SHP77 (cell line): ENCODE results near the gene COLEC11.

Experiments
- DNase-seq, 2 experiments: peaks; one replicate each; lab custom pipeline; 2025; lab: John Stamatoyannopoulos, UW

COLEC11 gene

GRCh38 chr2:3585261-3586109 is 9.4 kb upstream of the COLEC11 start:
- no peak for DNase-seq

DNA sequence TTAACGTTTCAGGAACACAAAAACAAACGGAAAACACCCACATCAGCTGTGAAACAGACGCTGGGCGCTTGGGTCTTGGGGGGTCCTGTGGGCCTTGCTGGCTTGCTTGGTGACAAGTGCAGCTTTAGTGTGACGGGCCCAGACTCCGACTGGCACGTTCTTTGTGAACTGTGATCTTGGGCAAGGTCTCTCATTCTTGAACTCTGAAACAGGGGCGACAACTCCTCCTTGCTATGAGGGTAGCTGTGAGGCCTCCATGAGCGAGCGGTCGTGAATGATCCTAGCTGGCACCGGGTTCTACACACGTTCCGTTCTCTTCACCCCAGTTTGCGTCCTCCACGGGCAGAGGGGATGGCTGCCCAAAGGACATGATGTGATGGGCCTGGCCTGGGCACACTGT is 8.7 kb upstream of the COLEC11 start:
- DNase-seq = no peak

- no peak for DNase-seq
These were observed 7.9 kb upstream of the COLEC11 start for GRCh38 chr2:3587021-3587420.

GRCh38 chr2:3587432-3587831 is 7.5 kb upstream of the COLEC11 start:
- DNase-seq = no peak

- DNase-seq = no peak
These were observed 6.8 kb upstream of the COLEC11 start for GRCh38 chr2:3588084-3588483.

GRCh38 chr2:3589086-3589485 is 5.8 kb upstream of the COLEC11 start:
- no peak for DNase-seq

- DNase-seq = no peak
These were observed 492 bp downstream of the COLEC11 start for GRCh38 chr2:3595404-3595803.

DNA sequence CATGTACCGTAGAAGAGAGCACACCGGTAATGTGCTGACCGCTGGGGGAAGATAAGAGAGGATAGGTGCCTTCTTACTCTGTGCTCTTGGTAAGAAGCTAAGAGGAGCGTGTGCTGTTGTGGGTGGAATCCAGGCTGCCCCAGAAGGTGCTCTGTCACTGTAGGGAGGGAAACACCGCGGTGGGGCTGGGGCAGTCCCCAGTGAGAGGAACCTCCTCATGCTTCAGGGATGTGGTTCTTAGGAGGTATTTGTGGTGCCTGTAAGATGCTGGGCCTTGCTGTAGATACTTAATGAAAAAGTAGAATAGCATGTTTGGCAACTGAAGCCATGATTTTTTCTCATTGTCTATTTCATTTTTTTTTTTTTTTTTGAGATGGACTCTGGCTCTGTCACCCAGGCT is 1.1 kb downstream of the COLEC11 start:
- DNase-seq = no peak

- DNase-seq = no peak
These were observed 2.0 kb downstream of the COLEC11 start for GRCh38 chr2:3596901-3597417.

GRCh38 chr2:3597567-3597966 is 2.7 kb downstream of the COLEC11 start:
- DNase-seq = no peak

- no peak for DNase-seq
These were observed 3.4 kb downstream of the COLEC11 start for GRCh38 chr2:3598197-3598910.

DNA sequence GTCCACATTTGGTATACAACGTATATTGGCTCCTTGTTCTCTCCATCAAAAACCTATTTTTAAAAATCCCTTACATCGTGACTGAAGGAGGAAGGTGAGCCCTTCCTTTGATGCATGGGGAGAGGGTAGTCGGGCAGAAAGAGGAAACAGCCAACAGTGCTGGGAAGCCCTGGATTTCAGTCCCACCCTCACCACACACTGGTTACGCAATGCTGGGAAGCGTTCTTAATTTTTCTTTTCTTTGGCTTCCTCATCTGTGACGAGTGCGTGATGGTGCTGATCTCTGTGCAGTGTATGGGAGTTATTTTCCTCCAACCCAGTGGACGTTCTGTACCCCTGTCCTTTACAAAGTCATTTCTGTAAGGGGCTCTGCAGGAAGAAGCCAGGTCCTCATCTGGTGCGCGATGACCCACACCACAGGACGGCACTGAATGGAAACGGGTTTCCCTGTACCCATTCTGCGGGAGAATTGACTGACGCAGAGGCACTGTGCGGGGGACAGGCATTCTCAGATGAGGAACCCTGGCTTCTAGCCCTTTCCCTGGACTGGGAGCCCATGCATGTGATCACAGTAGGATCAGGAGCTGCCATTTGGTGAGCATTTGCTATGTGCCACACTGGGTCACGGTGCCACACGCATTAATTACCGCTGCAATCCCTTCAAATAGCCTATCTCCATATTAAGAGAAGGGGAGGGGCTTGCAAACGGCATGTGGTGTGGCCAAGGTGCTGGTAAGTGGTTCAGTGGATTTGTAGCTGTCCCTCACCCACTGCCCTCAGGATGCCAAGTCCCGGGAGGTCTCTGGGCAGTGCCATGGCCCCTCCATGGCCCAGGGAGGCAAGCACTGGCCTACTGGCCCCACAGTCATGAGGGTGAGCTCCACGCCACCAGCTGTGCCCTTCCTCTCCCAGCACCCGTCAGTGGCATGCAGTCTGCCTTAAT is 4.3 kb downstream of the COLEC11 start:
- DNase-seq = no peak

DNA sequence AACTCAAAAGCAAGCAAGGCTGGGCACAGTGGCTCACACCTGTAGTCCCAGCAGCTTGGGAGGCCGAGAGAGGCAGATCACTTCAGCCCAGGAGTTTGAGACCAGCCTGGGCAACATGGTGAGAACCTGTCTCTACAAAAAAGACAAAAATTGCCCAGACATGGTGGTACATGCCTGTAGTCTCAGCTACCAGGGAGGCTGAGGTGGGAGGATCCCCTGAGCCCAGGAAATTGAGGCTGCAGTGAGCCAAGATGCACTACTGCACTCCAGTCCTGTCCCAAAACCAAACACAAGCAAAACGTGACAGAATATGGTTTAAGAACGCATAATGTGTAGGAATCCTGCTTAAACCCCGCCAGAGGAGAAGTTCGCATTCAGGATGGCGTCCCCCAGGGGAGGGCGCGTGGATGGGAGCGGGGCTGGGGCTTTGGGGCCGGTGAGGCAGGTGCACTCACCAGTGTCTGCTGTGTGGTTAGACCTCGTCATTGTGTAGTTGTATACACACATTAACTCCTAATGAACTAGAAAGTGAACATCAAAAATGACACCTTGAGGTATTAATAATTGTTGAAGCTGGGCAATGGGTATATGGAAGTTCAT is 5.4 kb downstream of the COLEC11 start:
- no peak for DNase-seq

- no peak for DNase-seq
These were observed 6.8 kb downstream of the COLEC11 start for GRCh38 chr2:3601561-3602271.

DNA sequence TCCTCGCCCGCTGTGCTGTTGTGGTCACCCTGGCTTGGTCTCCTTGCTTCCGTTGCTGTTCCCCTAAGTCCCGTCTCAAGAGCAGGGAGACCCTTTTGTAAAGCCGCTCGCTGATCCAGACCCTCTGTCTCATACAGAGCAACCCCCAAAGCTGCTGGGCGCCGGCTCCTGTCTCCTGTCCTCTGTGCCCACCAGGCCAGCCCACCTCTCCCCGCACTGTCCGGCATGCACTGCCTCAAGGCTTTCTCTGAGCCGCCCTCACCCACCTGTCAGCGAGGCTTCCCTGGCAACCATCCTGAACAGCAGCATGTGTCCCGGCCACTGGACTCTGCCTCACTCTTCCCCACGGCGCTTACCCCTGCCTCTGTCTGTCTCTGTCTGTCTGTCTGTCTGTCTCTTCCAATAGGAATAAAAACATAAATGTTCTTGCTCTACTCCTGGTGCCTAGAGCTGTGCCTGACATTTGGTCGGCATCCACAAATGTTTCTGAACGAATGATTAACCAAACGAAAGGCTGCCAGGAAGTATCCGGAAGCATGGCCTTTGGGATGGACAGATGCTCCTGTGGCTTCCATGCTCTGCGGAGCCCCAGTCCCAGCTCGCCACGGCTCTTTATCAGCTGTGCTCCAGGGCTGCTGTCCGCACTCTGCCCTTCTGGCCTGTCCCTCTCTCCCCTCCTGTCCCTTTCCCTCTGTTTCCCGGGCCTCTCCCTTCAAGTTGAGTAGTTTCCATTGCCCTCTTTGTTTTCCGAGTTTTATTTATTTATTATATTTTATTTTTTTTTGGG is 7.8 kb downstream of the COLEC11 start:
- DNase-seq = no peak

- DNase-seq = no peak
These were observed 8.8 kb downstream of the COLEC11 start for GRCh38 chr2:3603536-3604206.

GRCh38 chr2:3604207-3604877 is 9.4 kb downstream of the COLEC11 start:
- no peak for DNase-seq

GRCh38 chr2:3604991-3605961 is 10.4 kb downstream of the COLEC11 start:
- peak; percentile 93 to 97 for DNase-seq
